Fibroblast of mammary gland (primary cell): ENCODE measurements around the gene BMPER.

Source experiments
- DNase-seq: peaks from one replicate; pipeline ENCODE4 v3.0.0-alpha.2; 2010; ENCODE audit warnings: low read depth
- H3K4me3 ChIP-seq: 2 replicates; pipeline ENCODE4 v1.5.1; 2011; ENCODE audit warnings: low read depth, mild to moderate bottlenecking, low read length, moderate library complexity; ENCODE audit not compliant: control insufficient read depth
- CTCF ChIP-seq: conservative IDR thresholded peaks from 2 replicates; pipeline ENCODE4 v1.5.1; 2011; ENCODE audit warnings: low read depth, low read length, inconsistent platforms; ENCODE audit not compliant: control insufficient read depth, insufficient read depth

Gene BMPER

GRCh38 chr7:34013421-34013820 is 108.1 kb downstream of the BMPER start:
- H3K4me3 ChIP-seq, result no peak overlapping the region
- DNase-seq, result no peak
- TF ChIP-seq CTCF, result no peak

GRCh38 chr7:34015651-34016050 is 110.3 kb downstream of the BMPER start:
- no peak overlapping the region for H3K4me3 ChIP-seq
- no peak for DNase-seq
- no peak for TF ChIP-seq CTCF

GRCh38 chr7:34016876-34017275 is 111.5 kb downstream of the BMPER start:
- no peak for DNase-seq
- no peak for TF ChIP-seq CTCF
- H3K4me3 ChIP-seq, result no peak overlapping the region

- peak; percentile 66 for DNase-seq
- H3K4me3 ChIP-seq, result no peak overlapping the region
- no peak for TF ChIP-seq CTCF
These were observed 114.0 kb downstream of the BMPER start for GRCh38 chr7:34019301-34019790.

GRCh38 chr7:34022626-34023025 is 117.3 kb downstream of the BMPER start:
- TF ChIP-seq CTCF, result no peak
- no peak overlapping the region for H3K4me3 ChIP-seq
- DNase-seq, result peak; percentile 37

- no peak for DNase-seq
- no peak for TF ChIP-seq CTCF
- no peak overlapping the region for H3K4me3 ChIP-seq
These were observed 120.3 kb downstream of the BMPER start for GRCh38 chr7:34025600-34025999.
